ENCODE data around the gene SPOCK1.
"Not testable (repeated sequence)": the region's sequence is repeated elsewhere in the genome, so short reads cannot be mapped to it uniquely, and the experiment has no call there.

DNA sequence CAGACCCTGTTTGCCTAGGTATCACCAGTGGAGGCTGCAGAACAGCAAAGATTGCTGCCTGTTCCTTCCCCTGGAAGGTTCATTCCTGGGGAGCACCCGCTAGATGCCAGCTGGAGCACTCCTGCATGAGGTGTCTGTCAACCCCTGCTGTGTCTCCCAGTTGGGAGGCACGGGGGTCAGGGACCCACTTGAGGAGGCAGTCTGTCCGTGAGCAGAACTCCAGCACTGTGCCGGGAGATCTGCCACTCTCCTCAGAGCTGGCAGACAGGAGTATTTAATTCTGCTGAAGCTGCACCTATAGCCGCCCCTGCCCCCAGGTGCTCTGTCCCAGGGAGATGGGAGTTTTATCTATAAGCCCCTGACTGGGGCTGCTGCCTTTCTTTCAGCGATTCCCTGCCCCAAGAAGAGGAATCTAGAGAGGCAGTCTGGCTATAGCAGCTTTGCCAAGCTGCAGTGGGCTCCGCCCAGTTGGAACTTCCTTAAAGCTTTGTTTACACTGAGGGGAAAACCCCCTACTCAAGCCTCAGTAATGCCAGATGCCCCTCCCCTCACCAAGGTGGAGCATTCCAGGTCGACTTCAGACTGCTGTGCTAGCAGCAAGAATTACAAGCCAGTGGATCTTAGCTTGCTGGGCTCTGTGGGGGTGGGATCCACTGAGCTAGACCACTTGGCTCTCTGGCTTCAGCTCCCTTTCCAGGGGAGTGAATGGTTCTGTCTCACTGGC, 545.6 kb downstream of the SPOCK1 start:
- TF ChIP-seq, protein P1, sequence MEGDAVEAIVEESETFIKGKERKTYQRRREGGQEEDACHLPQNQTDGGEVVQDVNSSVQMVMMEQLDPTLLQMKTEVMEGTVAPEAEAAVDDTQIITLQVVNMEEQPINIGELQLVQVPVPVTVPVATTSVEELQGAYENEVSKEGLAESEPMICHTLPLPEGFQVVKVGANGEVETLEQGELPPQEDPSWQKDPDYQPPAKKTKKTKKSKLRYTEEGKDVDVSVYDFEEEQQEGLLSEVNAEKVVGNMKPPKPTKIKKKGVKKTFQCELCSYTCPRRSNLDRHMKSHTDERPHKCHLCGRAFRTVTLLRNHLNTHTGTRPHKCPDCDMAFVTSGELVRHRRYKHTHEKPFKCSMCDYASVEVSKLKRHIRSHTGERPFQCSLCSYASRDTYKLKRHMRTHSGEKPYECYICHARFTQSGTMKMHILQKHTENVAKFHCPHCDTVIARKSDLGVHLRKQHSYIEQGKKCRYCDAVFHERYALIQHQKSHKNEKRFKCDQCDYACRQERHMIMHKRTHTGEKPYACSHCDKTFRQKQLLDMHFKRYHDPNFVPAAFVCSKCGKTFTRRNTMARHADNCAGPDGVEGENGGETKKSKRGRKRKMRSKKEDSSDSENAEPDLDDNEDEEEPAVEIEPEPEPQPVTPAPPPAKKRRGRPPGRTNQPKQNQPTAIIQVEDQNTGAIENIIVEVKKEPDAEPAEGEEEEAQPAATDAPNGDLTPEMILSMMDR (conservative IDR thresholded peaks at IDR 0.05; ENCODE audit: low read depth, low read length): not testable (repeated sequence)
- not testable (repeated sequence) for TF ChIP-seq EZH2 (IDR thresholded peaks at IDR 0.05; ENCODE audit: borderline replicate concordance, low read depth, low read length, poor library complexity, severe bottlenecking)

Measured in A673 (cell line).